GM12801 (cell line): Measurements from ENCODE around the gene MAP3K14.

Source experiments
- CTCF ChIP-seq: IDR thresholded peaks from one replicate; pipeline ENCODE4 v1.5.1; 2011; ENCODE audit warnings: control low read depth; ENCODE audit not compliant: insufficient read length; ENCODE audit errors: extremely low read depth

MAP3K14 gene

GRCh38 chr17:45265821-45266220 is 51.0 kb downstream of the MAP3K14 start:
- TF ChIP-seq CTCF: no peak

- TF ChIP-seq CTCF: no peak
Measured at GRCh38 chr17:45264988-45265387, 51.8 kb downstream of the MAP3K14 start.

DNA sequence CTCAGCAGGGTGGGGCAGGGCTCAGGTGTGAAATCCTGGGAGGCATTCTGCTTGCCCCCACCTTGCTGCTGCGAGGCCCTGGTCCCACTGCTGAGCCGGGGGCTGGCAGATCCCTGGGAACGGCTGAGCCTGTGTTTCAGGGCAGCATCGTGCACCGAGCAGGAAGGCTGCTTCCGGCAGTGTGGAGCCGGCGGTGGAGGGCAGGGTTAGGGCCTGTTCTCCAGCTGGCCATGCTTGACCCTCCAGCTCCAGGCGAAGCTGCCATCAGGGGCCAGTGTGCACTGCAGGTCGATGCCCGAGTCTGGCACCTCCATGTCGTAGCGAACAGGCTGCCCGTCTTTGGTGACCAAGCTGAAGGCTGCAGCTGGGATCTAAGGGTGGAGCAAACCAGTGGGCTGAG is 52.4 kb downstream of the MAP3K14 start:
- no peak for TF ChIP-seq CTCF

DNA sequence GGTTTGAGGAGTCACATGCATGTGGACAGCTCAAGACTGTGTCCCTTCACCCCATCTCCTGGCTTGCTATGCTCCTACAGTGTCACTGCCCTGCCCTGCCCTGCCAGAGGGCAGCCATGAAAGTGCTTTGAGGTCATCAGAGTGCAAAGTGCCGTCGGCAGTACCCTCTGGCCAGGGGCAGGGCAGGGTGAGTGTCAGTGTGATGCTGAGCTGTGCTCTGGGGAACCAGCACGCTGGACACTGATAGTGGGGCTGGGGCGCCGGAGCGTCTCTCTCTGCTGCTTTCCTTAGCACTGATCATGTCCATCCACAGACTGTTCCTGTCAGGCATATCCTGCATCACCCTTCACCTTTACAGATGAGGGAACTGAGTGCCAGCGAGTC is 53.4 kb downstream of the MAP3K14 start:
- no peak for TF ChIP-seq CTCF

- TF ChIP-seq CTCF: no peak
Measured at GRCh38 chr17:45262516-45263476, 54.0 kb downstream of the MAP3K14 start.

GRCh38 chr17:45261577-45262515 is 55.0 kb downstream of the MAP3K14 start, which contains the start of gene SPATA32:
Gene SPATA32, minus strand, starts transcription at chr17:45262094. Its CDS starts 78 bp downstream, at chr17:45262016.
- TF ChIP-seq CTCF: no peak

DNA sequence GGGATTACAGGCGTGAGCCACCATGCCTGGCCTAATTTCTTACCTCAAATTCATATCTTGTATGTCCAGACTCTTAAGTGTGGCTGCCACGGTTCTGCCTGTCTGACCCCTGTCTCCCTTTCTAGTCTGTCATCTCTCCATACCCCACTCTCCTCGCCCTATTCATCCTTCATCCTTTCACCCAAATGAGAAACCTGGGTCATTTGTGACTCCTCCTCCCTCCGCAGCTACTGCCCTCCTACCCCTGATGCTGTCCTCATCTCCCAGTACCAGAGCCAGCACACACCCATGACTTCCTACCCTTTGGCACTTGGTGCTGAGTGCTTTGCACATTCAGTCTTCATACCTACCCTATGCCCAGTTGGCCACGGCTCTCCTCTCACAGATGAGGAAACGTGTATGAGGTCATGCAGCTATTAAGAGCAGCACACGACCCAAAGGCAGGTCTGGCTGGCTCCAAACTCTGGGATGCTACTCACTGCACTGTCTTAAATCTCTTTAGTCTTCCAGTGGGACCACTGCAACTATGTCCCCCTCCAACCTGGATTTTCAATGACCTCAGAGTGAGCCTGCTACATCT is 56.5 kb downstream of the MAP3K14 start:
- no peak for TF ChIP-seq CTCF
